ENCODE measurements around the gene ASB14.
"Not testable (repeated sequence)": the region's sequence is repeated elsewhere in the genome, so short reads cannot be mapped to it uniquely, and the experiment has no call there.

Gene ASB14

DNA sequence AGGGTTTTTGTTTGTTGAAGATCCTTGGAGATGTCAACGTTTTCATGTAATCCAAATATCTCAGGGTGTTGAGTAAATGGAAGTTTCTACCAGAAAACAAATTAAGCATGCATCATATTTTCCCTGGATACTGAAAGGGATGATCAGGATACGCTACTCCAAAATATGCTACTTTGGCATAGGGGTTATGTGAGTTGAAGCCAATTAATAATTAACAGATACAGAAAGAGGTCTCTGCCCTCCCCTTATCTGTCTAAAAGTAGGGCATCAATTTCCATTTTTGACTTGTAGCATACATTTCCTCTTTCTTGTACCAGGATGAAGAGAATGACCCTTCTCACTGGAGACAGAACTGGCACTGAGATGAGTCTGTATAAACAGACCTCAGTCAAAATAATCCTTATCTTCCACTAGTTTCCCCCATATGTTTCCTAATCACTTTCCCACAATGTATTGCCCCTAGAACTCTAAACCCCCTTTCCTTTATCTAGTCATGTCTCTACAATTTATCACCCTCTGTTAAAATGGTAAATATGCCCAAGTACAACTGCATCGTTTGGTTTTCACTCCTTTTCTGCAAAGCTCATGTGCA is 17.4 kb upstream of the ASB14 start:
- TF ChIP-seq, protein P1, sequence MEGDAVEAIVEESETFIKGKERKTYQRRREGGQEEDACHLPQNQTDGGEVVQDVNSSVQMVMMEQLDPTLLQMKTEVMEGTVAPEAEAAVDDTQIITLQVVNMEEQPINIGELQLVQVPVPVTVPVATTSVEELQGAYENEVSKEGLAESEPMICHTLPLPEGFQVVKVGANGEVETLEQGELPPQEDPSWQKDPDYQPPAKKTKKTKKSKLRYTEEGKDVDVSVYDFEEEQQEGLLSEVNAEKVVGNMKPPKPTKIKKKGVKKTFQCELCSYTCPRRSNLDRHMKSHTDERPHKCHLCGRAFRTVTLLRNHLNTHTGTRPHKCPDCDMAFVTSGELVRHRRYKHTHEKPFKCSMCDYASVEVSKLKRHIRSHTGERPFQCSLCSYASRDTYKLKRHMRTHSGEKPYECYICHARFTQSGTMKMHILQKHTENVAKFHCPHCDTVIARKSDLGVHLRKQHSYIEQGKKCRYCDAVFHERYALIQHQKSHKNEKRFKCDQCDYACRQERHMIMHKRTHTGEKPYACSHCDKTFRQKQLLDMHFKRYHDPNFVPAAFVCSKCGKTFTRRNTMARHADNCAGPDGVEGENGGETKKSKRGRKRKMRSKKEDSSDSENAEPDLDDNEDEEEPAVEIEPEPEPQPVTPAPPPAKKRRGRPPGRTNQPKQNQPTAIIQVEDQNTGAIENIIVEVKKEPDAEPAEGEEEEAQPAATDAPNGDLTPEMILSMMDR (IDR thresholded peaks at IDR 0.05; ENCODE audit: low read depth, low read length, missing control alignments): no peak
- H3K4me3 ChIP-seq (replicated peaks; ENCODE audit: low read depth, low read length): no peak overlapping the region
- DNase-seq (ENCODE audit: extremely low read depth, low read depth): no peak

DNA sequence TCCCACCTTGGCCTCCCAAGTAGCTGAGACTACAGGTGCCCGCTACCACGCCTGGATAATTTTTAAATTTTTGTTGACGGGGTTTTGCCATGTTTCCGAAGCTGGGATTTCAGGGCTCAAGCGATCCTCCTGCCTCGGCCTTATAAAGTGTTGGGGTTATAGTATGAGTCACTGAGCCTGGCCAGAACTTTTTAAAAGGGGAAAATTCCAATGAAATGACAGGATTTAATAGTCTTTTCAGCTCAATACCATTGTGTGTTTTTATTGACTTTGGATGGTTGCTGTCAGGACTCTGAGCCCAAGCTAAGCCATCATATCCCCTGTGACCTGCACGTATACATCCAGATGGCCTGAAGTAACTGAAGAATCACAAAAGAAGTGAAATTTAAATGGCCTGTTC is 11.0 kb upstream of the ASB14 start:
- not testable (repeated sequence) for H3K4me3 ChIP-seq (replicated peaks; ENCODE audit: low read depth, low read length); DNase-seq (ENCODE audit: extremely low read depth, low read depth)

DNA sequence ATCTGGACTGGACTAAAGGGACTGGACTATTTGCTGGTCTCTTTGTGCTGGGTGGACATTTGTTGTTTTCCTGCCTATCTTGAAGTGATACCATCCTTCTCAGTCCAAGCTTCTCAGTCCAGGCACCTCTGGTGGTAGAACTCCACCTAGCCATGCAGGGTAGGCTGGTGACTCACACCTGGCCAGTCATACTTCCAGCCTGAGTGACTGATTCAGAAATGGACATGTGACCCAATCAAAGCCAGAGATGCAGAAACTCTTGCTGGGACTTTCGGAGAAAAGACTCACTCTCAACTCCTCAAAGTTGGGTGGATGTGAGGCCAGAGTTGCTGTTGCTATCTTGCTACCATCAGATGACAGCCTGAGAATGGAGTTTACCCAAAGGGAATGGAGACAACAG is 5.6 kb upstream of the ASB14 start:
- DNase-seq (ENCODE audit: extremely low read depth, low read depth): no peak

DNA sequence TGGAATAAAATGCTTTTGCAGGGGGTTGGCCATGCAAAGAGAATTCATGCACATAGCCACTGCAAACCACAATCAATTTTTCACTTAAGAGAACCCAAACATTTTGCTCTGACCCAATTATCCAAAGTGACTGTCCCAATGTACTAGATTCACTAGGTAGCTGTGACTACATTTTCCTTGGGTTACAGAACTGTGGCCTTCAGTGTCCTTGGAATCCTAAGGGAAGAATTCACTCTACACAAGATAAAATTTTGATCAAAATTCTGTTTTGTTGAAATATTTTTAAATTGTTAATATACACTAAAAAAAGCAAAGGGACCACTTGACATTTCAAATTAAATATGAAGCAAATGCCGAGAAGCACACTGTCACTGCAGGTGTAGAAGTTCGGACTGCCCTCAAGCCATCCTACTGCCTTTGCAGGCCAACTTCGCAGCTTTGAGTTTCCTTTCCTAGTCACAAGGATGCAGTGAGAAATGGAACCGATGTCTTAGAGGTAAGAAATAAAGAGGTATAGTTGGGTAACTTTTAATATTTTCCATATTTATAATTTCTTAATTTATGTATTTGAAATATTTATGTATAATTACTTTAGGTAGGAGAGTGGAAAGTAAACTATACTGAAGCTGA is 527 bp upstream of the ASB14 start:
- no peak for DNase-seq (ENCODE audit: extremely low read depth, low read depth)
- TF ChIP-seq, protein P1 (IDR thresholded peaks at IDR 0.05; ENCODE audit: low read depth, low read length, missing control alignments): no peak
- no peak overlapping the region for H3K4me3 ChIP-seq (replicated peaks; ENCODE audit: low read depth, low read length)

More for the DNA sequence above, 5.6 kb upstream of the ASB14 start:
- TF ChIP-seq, protein P1 (IDR thresholded peaks at IDR 0.05; ENCODE audit: low read depth, low read length, missing control alignments): no peak
- H3K4me3 ChIP-seq (replicated peaks; ENCODE audit: low read depth, low read length): no peak overlapping the region

DNA sequence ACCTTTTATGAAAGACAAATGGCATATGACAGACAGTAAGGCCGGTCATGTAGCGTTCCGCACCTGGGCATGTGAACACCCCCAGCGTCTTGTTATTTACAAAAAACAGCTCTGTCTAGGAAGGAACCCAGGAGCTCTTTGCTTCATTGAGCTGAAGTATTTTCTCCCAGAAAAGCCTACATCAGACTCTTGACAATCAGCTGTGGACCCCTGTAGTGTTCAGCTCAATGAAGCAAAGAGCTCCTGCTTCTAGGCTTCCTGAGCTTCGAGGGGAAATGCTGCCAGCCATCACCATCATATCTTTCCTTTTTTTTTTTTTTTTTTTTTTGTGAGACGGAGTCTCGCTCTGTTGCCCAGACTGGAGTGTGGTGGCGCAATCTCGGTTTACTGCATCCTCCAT is 4.1 kb downstream of the ASB14 start:
- no peak overlapping the region for H3K4me3 ChIP-seq (replicated peaks; ENCODE audit: low read depth, low read length)
- TF ChIP-seq, protein P1 (IDR thresholded peaks at IDR 0.05; ENCODE audit: low read depth, low read length, missing control alignments): no peak

DNA sequence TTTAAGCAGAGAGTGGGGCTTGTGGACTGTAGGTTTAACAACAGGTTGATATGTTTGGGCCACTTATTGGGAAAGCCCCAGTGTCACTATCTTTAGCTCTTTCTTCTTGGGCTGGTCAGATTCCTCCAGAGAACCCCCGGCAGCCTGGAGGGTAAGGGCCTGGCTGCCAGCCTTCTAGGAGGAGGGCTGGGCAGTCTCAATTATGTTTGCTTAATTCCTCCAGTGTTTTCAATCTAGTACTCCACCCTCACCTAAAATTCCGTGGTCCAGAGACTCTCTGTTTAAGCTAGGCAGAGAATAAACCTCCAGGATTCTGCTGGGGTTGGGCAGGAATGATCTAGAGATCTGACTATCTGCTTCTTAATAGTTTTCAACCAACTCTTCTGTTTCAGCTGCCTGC is 5.3 kb downstream of the ASB14 start:
- TF ChIP-seq, protein P1 (IDR thresholded peaks at IDR 0.05; ENCODE audit: low read depth, low read length, missing control alignments): no peak
- DNase-seq (ENCODE audit: extremely low read depth, low read depth): no peak
- H3K4me3 ChIP-seq (replicated peaks; ENCODE audit: low read depth, low read length): no peak overlapping the region

More for the DNA sequence above, 4.1 kb downstream of the ASB14 start:
- no peak for DNase-seq (ENCODE audit: extremely low read depth, low read depth)

DNA sequence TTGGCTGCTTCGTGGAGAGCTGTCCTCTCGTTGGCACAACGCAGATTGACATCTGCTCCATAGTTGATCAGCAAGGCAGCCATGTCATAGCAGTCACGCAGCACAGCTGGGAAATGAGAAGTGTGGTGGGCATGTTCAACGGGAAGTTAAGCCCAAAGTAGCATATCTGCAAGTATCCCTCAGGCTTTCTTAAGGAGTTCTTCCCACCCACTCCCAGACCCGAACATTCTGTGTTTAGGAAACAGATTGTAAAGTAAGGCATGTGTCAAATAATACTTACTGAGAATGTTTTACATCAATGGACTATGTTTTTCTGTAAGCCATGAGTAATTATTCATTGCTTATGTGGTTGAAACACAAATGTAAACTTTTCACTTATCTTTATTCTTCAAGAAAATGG is 9.2 kb downstream of the ASB14 start:
- H3K4me3 ChIP-seq (replicated peaks; ENCODE audit: low read depth, low read length): no peak overlapping the region
- no peak for DNase-seq (ENCODE audit: extremely low read depth, low read depth)
- TF ChIP-seq, protein P1 (IDR thresholded peaks at IDR 0.05; ENCODE audit: low read depth, low read length, missing control alignments): no peak
